Stimulated activated CD8-positive, alpha-beta memory T cell treated with anti-CD3 and anti-CD28 coated beads, Interleukin-12 subunit alpha, Interleukin-12 subunit beta, amount 100 ng/mL, for 1 hour (primary cell): ENCODE results near the gene MED15.

ENCODE experiments used
- DNase-seq: peaks from one replicate; pipeline ENCODE4 v3.0.0-alpha.2; 2020; ENCODE audit warnings: low read depth

The MED15 gene

DNA sequence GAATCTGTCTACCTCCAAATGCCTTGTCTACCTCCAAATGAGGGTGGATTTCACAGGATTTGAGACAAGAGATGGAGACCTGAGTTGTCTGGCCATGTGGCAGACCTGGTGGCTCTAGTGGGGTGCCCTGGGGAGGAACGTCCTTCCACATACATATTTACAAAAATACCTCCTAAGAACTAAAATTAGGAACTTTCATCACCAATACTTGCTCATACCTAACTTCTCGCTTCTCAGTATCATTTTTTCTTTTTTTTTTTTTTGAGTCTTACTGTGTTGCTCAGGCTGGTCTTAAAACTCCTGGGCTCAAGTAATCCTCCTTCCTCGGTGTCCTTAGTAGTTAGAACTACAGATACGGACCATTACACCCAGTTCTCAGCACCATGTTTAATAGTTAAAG lies 117.9 kb downstream of the MED15 start:
- no peak for DNase-seq

DNA sequence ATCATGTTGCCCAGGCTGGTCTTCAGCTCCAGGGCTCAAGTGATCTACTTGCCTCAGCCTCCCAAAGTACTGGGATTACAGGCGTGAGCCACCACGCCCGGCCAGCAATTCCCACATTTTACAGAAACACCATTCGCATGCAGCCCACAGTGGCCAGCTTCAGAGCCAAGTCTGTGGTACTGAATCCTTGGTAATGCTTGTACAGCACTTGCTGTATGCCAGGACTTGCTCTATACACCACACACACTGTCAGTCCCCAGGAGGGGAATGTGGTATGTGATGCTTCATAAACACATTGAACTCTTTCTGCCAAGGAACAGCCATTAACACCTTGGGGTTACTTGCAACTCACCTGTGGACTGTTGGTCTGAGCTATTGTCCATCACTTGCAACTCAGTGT lies 119.4 kb downstream of the MED15 start:
- no peak for DNase-seq

DNA sequence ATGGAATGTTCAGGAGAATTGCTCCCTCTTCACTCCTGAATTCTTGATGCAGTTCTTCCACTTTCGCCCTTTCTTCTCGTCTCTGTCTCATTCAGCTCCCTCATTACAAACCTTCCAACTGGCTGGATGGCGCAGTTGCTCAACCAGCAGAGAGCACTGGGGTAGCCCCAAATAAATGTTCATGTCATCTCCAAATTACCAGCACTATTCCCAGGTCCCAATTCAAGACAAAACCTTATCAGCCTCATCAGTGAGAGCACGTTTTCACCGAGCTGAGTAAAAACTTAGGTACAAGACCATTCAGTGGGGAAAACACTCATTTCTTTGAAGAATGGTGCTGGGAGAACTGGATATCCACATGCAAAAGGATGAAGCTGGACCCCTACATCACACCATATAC lies 120.0 kb downstream of the MED15 start:
- no peak for DNase-seq

DNA sequence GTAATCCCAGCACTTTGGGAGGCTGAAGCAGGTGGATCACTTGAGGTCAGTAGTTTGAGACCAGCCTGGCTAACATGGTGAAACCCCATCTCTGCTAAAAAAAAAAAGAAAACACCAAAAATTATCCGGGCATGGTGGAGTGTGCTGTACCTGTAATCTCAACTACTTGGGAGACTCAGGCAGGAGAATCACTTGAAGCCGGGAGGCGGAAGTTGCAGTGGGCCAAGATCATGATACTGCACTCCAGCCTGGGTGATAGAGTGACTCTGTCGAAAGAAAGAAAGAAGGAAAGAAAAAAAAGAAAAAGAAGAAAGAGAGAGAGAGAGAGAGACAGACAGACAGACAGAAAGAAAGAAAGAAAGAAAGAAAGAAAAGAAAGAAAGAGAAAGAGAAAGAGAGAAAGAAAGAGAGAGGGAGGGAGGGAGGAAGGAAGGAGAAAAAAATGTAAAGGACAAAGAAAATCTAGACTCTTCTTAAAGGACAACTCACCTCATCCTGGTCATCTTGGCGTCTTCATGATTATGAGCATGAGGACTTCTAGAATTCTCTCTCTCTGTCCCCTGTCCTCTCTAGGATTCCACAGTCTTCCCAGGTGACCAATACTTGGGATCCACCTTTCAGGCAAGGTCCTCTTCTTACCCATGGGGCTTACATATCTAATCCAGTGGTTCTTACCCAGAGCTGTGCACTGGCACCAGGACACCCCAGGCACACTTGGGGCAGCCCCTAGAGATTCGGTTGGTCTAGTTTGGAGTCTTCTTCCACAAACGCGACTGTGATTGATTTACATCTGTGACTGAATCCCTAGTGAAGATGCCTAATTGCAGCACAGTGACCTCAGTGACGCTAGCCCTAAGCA lies 120.9 kb downstream of the MED15 start:
- DNase-seq: no peak

DNA sequence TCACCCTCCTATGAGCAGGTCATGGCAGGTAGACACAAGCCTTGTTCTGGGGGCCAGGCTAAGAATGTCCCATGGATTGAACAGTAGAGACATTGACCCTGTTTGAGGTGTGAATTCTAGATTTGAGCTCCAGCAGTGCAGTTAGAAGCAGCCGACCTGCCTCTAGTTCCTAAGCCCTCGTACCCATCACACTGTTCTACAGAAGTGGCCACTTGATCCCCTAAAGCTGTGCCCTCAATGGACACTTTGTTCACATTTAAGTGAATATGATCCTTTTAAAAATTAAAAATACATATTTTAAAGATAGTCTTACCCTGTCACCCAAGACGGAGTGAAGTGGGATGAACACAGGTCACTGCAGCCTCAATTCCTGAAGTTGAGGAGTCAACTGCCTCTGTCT lies 122.0 kb downstream of the MED15 start:
- no peak for DNase-seq

DNA sequence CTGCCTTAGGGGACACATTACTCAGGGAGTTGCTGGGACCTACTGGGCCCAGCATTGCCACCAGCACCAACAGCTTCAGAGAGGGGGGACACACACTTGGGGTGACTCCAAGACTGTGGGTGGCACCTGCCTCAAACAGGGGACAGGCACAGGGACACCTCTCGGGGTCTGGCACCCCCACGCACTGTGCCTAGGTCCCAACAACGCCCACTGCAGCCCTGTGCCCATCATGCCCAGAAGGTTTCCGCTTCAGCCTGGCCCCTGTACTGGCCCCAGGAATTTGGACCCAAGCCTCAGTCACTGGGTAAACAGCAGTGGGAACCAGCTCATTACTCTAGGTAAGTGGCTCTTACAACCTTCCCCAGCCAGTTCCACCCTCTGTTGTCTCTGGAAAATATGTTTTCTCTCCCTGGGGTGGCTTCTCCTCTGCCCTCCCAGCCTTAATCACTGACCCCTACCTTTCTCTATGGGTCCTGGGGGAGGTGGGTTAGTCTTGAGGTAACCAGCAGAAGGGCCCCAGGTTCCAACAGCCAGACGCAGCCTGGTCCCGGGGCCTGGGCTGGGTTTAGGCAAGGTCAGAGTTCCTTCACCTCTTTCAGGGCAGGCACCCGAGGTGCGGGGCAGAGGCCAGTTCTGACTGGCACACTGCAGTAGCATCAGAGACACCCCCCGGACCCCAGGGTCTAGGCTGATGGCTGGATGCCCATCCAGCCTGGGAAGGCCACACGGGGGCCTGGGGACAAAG lies 123.6 kb downstream of the MED15 start:
- DNase-seq: no peak

DNA sequence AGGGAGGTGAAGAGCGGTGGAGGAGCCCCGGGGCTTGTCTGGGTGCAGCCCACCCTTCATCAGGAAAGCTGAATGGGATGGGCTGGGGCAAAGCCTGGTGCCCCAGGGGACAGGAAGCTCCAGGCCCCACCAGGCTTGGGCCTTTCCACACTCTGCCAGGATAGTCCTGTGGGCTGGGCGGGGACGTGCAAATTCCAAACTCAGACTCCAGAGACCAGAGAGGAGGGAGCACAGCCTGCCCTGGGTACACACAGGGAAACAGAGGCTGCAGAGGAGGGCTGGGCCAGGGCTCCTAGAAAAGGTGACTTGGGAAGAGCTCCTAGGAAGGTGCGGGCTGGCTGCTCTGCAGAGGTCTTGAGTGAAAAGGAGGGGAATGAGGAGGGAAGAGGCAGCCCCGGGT lies 124.7 kb downstream of the MED15 start:
- no peak for DNase-seq

DNA sequence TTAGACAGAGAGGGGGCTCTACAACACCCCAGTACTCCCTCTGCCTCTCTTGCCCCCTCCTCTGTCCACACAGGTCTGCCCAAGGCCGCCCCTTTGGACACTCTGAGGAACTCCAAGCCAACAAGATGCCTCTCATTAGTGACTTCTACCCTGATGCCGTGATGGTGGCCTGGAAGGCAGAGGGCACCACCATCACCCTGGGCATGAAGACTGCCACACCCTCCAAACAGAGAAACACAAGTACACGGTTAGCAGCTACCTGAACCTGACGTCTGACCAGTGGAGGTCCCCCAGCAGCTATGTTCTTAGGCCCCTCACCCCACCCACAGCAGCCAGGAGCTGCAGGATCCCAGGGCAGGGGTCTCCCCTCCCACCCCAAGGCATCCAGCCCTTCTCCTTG lies 125.1 kb downstream of the MED15 start:
- no peak for DNase-seq

DNA sequence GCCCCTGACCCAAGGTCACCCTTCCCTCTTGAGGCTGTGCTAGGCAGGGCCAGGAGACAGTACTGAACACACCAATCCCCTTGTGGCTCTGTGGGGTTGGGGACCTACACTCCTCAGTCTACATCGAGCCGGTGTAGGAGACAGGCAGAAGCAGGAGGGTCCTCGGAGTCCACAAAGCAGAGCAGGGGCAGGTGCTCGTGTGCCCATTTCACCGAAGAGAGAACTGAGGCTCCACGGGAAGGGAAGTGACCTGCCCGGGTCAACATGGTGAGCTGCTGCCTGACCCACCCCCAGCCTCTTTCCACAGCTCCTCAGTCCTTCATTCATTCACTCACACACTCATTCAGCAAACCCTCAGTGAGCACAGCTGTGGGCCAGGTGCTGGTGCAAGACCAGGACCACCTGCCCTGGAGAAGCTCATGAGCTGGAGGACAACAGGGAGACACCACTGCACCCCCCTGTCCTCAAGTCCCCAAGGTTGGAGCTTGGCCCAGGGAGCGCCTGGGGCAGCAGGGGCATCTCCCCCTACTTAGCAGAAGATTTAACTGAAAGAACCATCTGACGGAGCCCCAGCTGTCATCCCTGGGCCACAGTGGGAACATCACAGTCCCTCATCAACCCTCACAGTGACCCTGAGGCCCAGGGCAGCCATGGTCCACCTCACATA lies 127.3 kb downstream of the MED15 start:
- no peak for DNase-seq

DNA sequence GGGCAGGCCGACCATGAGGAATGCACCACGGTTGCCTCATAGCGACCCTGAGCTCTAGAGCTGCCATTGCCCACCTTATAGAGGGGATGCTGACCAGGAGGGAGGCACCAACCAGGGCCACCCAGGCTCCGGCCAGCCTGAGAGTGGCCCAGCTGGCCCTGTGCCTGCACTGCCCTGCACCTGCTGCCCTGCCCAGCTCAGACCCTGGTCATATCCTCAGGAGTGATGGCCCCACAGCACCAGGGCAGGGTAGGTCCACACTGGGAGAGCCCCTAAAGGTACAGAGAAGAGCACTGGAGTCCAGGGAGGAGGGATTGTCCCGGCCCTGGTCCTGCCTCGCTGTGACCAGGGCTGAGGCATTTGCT lies 127.8 kb downstream of the MED15 start:
- no peak for DNase-seq

DNA sequence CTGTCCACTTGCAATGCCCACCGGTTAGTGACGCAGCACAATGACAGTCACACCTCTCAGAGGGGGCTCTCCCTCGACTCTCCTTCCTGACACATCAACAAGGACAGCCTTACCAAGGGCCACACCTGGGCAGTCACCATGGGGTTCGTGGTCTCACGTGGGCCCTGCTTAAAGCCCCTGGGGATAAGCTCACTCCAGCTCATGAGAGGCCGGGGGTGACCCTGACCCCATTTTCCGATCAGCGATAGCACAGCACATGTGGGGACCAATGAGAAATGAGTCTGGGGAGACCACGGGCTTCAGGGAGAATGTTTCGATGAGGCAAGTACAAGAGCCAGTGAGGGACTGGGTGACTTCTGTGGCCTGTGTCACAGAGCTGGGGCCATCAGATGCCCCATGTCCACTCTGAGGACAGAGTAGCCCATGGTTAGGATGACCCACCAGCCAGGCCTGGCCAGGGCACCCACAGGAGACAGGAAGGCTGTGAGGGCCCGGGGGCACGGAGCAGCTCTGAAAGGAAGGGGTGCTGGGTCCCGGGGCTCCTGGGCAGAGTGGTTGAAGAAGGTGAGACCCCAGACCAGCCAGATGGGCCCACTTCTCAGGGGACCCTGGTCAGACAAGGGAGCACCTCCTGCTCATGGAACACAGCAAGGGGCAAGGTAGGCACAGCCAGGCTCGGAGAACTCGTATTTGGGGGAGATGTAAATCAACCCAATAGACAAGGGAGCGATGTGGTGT lies 128.8 kb downstream of the MED15 start:
- no peak for DNase-seq

DNA sequence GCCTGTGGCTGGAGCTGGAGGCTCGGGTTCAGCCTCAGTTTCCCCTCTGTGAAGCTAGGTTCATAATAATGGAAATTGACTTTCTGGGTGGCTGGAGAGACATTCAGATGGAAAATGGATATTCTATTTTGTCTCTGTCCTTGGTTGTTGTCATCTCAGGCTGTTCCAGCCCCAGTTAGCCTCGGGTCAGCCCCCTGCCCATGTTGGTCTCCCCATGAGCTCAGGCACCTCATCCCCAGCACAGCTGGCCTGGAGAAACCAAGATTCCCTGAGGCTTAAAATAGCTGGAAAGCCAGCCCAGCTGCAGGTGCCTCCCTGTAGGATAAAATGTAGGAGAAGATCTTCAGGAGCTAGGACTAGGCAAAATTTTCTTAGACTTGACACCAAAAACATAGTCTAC lies 129.5 kb downstream of the MED15 start:
- DNase-seq: no peak
